Esophagus muscularis mucosa (tissue), 4 donors: ENCODE data around the gene SIGLEC12.

Experiments
- CTCF ChIP-seq, 3 experiments: fragments of 200-600 bp in 2 of 3; fragments of 450-650 bp in 1 of 3; sonication (generic) in 2 of 3; IDR thresholded peaks; one replicate each; pipeline ENCODE4 v1.5.1; 2017 to 2019; ENCODE audit warnings: antibody characterized with exemption in 3 of 3, mild to moderate bottlenecking in 2 of 3, moderate library complexity in 1 of 3
- EP300 ChIP-seq: sonication (generic); formaldehyde crosslinking; IDR thresholded peaks from one replicate; pipeline ENCODE4 v1.6.1; 2017; ENCODE audit warnings: antibody characterized with exemption
- POLR2A ChIP-seq: fragments of 450-650 bp; IDR thresholded peaks from one replicate; pipeline ENCODE4 v1.6.1; 2017; ENCODE audit warnings: antibody characterized with exemption, moderate library complexity, mild to moderate bottlenecking, low read depth
- POLR2AphosphoS5 ChIP-seq, 2 donors: sonication (generic); formaldehyde crosslinking; IDR thresholded peaks; one replicate each; pipeline ENCODE4 v1.6.1; 2017; ENCODE audit warnings: antibody characterized with exemption in 2 of 2

DNA sequence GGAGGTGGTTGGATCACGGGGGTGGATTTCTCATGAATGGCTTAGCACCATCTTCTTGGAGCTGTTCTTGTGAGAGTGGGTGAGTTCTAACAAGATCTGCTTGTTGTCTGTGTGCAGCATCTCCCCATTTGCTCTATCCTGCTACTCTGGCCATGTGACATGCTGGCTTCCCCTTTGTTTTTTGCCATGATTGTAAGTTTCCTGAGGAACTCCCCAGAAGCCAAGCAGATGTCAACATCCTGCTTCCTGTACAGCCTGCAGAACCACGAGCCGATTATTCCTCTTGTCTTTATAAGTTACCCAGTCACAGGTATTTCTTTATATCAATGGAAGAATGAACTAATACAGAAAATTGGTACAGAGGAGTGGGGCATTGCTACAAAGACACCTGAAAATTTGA, 2.3 kb upstream of the SIGLEC12 start:
- TF ChIP-seq CTCF (IDR thresholded peaks at IDR 0.05), result no peak
- TF ChIP-seq EP300, result no peak
- no peak for TF ChIP-seq POLR2A
- TF ChIP-seq POLR2AphosphoS5 (IDR thresholded peaks at IDR 0.05), result no peak
